GM12865 (cell line): Measurements from ENCODE around the gene LLGL2.

Experiments
- DNase-seq: peaks from one replicate; pipeline ENCODE4 v3.0.0; 2010; ENCODE audit warnings: low read depth
- H3K4me3 ChIP-seq: 2 replicates; pipeline ENCODE4 v1.5.1; 2011; ENCODE audit warnings: mild to moderate bottlenecking, low read depth, low read length, control low read depth
- CTCF ChIP-seq: IDR thresholded peaks from 2 replicates; pipeline ENCODE4 v1.5.1; 2011; ENCODE audit warnings: low read length, control low read depth, low read depth, inconsistent platforms; ENCODE audit not compliant: insufficient read depth; ENCODE audit errors: missing control alignments

The LLGL2 gene

GRCh38 chr17:75508931-75509361, 16.6 kb upstream of the LLGL2 start:
- no peak overlapping the region for H3K4me3 ChIP-seq
- no peak for TF ChIP-seq CTCF
- DNase-seq: no peak

- no peak for DNase-seq
- no peak for TF ChIP-seq CTCF
- H3K4me3 ChIP-seq: no peak overlapping the region
Measured at GRCh38 chr17:75509528-75510258, 15.8 kb upstream of the LLGL2 start.

- no peak overlapping the region for H3K4me3 ChIP-seq
- no peak for TF ChIP-seq CTCF
- DNase-seq: no peak
Measured at GRCh38 chr17:75511270-75511609, 14.3 kb upstream of the LLGL2 start.

GRCh38 chr17:75511610-75512575, 13.6 kb upstream of the LLGL2 start:
- TF ChIP-seq CTCF: no peak
- H3K4me3 ChIP-seq: no peak overlapping the region
- DNase-seq: no peak

- H3K4me3 ChIP-seq: no peak overlapping the region
- no peak for DNase-seq
- no peak for TF ChIP-seq CTCF
Measured at GRCh38 chr17:75512926-75513640, 12.4 kb upstream of the LLGL2 start.

- DNase-seq: no peak
- no peak overlapping the region for H3K4me3 ChIP-seq
Measured at GRCh38 chr17:75513641-75514000, 11.9 kb upstream of the LLGL2 start.

More at GRCh38 chr17:75513641-75514000, 11.9 kb upstream of the LLGL2 start:
- TF ChIP-seq CTCF: no peak
